Germinal center (tissue), 1 donor: Measurements from ENCODE around the gene UBAC2.

Experiments
- DNase-seq: peaks from one replicate; pipeline ENCODE4 v3.0.0; 2012; ENCODE audit warnings: mixed read lengths, low spot score

UBAC2 gene

DNA sequence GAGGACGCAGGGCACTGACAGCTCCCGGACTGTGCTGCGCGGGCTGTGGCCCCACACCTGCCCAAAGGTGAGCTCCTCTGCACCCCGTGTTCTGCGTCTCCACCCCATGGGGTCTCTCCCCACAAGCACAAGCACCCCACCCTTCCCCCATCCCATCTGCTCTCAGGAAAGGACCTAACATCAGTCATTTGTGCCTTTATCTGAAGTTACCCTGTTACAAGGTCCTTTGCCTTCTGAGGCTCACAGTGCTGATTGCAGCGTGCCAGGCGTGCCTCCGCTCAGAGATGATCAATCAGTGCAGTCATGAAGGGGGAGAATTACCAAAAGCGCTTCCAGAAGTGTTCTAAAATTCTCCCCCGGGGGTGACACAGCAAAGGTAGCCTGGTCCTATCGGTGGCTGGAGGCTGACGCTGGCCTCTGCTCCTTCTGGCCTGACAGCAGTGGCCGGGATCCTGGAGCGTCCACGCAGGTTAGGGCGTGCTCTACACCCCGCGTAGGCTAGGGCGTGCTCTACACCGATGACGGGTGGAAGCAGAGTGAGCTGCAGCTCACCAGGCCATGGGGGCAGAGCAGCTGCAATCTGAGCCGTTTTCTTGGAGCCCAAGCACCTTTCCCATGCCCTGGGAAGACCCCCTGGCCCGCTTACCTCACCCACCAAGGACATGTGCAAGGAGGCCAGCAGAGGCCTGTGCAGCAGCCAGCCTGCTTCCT lies 215.9 kb downstream of the UBAC2 start:
- DNase-seq = no peak

DNA sequence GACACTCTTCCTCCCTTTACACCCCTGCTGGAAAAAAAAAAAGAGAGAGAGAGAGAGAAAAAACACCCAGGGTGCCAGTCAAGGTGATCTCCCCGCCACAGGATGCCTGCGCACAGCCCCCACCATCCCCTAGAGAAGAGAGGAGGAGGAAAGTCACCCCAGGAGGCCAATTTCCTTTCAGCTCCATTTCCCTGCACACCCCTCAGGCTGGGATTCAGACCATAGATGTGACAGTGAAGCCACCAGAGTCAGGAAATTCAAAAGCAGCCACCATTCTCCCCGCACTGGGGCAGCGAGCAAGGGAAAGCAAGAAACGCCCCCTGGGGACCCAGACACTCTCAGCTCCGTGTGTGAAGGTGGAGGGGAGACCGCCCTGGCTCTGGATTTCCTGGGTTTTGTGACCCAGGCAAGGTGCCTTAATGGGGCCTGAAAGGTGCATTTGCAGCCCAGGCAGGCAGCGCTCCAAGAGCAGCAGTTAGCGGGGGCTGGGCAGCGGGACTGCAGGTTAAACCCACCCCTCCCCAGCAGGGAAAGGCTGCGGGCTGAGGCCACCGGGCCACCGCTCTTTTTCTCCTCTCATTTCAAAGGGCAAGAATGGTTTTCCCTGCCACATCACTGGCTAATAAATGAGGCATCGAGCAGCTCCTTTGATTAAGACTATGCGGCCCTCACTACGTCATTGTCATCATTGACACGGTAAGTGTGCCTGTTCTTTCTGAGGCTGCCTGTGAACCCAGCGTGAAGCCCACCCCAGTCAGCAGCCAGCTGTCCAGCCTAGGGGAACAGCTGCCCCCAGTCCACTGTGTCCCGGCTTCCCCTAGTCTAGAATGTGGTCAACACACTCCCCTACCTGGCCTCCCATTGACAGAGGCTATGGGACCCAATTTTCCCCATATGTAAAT lies 216.8 kb downstream of the UBAC2 start:
- DNase-seq = no peak

DNA sequence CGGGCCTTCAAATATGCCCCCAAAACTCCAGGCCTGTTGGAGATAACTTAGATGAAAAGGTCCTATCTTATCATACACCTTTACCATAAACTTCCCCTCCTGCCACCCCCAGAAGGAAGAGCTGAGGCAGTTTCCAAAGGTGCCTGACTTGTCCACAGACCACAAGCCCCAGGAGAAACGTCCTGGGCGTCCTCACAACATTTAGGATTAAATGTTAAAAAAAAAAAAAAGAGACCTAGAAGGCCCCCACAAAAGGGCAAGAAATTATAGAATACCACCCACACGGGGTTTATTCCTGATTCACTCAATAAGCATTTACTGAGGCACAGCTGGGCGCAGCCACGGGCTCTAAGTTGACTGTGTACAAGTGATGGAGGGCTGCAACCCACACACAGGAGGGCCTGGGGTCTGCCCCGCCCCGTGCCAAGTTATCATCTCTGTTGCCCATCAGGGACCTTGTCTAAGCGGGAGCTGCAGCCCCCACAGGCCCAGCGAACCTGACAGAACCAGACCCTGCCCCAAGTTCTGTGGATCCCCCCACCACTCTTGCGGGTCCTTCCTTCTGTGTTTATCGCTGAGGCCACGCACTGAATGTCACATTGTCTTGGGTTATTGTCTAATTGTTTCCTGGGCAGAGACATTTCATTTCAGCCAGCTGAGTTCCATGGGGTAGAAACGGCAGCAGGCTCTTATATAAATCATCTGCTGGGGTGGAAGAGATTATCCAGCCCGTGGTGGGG lies 217.6 kb downstream of the UBAC2 start:
- DNase-seq = no peak

DNA sequence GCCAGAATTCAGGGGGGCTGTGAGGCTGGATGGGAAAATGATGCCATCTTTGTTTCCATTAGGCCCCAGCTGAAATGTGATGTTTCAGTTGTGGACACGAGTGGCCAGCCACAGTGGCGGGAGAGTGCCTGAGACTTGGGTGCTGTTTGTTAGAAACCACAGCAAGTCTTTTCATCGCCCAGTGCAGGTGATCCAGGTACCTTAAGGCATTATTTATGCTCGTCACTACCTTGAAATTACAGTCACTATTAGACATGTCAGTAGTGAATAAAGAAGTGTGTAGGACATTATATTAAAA lies 218.1 kb downstream of the UBAC2 start:
- DNase-seq = no peak

DNA sequence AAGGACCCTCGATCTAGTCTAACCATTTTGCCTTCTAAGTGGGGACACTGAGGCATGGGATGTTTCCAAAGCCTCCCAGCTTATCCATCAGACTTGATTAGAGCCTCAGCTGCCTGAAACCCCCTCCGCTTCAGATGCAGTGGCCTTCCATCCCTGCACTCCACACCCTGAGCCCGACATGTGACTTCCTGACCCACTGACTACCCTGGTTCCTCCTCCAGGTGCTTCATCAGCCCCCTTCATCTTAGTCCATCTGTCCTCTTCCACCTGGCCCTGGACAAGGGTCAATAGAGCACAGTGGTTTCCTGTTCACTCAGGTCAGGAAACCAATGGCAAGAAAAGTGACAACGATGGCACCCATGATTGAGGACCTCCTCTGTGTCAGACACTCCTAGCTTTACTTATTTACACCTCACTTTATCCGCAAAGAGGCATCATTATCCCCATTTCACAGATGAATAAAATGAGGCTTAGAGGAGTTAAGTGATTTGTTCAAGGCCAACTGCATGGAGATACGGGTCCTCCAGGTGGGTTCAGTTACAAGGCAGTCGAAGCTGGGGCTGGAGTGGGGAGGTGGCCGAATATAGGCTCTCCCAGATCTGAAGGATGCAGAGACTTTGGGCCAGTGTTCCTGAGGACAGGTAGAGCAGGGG lies 219.1 kb downstream of the UBAC2 start:
- no peak for DNase-seq

DNA sequence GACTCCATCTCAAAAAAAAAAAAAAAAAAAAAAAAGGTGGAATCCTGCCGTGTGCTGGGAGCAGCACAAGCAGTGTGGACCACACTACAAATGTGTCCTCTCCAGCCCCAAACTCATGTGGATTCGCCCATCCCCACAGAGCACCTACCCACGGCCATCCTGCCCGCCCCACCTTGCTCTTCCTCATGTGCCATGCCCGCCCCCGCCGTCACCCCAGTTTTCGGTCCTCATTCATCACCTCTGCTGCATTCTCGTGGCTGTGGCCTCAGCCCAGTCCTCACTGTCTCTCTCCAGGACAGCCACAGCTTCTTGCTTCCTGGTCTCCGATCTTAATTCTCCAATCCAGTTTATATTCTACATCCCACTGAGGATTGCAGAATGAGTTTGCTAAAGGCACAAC lies 220.6 kb downstream of the UBAC2 start:
- DNase-seq = no peak

DNA sequence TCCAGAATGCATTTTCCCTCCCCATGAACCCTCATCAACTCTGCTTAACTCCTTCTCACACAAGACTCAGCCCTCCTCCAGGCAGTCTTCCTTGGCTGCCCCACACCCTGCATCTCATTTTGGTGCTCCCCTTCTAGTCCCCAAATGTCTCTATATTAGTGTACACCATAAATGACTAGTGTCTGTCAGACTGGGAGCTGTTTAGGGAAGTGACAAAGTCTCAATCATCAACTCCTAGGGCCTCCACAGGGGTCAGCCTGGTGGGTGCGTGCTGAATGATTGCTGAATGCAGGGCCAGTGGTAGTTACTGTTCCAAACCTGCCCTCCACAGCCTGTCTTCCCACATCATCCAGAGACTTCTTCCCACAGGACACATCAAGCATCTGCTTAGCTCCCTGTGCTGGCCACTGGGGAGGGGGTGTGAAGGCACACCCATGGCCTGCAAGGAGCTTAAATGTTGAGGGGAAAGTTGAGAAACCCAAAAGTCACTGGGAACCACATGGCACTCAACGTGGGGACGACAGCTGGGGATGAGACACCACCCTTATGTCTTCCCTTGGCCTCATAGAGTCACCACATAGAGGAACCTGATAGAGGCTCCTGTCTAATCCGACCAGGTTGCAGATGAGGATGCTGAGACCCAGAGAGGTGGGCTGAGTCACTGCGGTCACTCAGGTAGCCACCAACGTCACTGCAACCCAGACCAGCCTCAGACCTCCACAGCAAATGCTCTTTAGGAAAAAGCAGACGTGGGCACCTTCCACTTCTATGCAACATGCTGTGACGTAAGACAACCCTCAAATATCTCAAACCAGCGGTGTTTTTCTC lies 221.3 kb downstream of the UBAC2 start:
- DNase-seq = no peak

DNA sequence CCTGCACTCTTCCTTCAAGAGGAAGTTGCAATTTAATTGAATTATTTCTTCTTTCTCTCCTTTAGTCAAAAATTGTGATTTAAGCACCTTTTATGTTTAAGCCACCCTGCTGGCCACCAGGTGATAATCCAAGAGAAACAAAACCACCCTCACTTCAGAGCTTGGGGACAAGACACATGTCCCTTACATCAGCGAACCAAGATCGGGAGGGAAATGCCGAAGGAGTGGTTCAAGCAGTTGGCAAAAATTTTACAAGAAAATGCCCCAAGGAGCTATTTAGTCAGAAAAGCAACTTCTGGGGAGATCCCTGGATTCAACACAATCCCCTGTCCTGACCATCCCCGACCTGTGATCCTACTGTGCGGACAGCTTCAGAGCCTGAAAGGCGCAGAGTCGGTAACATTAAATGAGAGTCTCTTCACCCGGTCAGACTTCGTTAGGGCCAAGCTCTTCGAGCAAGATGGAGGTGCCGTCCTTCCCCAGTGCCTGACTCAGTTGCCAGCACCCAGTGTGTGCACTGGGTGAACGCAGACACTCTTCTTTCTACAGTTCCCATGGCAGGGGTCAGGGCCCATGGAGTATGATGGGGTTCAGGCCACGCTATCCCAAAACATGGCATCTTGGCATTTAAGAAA lies 222.0 kb downstream of the UBAC2 start:
- no peak for DNase-seq

DNA sequence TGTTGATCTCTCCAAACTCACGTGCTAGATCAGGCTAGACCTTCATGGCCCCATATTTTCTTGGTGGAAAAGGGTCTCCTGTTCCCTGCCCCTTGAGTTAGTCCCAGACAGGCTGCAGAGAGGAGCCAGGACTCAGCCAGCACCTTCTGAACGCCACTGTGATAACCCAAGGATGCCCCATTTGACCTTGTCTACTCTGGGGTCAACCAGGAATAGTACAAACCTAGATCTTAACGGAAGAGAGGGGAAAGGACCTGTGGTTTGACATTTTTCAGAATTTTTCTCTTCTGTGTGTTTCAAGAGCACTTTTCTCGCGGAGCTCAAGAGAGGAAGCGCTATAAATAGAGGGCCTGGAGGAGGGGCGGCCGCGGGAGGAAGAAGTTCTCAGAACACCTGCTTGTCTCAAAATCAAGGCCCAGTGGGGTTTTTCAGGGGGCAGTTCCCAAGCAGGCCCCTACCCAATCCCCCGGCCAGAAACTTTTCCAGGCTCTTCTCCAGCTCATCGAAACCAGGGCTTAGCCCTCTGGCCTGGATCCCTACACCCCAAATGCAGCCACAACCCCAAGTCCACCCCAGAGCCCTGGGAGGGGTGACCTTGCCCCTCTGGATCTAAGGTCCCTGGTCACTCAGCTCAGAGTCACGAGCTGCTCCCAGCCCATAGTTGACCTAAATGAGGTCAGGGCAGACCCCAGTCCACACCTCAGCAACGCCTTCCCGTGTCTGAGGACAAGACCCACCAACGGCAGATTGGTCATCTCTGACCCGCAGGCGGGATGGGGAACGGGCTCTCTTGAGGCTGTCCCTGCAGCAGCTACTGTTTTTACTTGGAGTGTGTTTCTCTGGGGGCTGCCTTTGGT lies 225.1 kb downstream of the UBAC2 start:
- DNase-seq = peak; percentile 53

DNA sequence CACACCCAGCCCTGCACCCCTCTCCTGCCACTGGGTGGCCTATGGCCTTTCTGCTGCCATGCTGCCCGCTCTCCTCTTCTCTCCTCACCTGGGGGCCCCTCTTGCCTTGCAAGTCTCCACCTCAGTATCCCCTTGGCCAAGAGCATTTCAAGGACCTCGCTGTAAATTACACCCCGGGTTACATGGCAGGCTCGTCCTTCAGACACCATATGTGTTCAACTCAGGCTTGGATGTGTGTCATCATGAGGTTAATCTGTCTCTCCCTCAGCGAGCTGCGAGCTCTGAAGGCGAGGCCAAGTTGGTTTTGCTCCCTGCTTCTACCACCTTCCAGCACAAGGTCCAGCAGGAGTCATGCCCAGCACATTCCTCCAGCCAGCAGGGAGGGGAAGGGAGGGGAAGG lies 225.8 kb downstream of the UBAC2 start:
- DNase-seq = no peak

DNA sequence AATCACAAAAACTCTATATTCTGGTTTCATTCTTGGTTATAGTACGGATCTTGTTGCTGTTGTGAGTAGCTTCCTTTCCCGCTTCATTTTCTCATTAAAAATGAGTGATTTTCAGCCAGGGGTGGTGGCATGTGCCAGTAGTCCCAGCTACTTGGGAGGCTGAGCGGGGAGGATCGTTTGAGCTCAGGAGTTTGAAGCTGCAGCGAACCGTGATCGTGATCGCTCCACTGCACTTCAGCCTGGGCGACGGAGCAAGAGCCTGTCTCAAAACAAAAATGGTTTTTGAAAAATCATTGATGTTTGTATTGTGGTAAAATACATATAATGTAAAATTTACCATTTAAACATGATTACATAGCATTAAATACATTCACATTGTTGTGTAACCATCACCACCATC lies 229.0 kb downstream of the UBAC2 start:
- no peak for DNase-seq

DNA sequence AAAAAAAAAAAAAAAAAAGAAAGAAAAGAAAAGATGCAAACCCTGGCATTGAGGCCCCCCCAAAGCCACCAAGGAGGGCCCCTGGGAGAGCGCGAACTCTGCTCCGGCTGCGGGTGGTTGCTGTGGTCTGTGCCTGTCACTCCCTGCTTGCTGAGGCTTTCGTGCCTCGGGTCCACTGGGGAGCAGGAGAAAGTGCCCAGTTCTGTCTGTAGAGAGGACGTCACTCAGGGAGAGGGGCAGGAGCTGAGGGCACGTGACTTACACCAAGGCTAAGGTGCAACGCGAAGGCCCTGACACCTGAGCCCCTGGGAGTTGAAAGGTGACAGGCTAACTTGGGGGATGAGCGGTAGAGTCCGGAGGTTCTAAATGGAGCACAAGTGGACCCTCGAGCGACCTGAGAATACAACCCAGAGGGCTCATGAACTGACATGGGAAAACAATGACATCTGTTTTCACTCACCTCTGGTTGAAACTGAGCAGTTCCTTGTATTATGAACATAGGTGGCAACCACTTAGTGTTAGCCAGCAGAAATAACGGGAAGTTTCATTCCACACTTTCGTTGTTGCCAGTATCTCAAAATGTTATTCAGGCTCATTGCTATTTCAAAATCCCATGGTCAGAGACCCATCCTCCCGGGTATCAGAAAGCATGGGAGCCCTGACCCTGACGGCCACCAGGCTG lies 231.4 kb downstream of the UBAC2 start:
- DNase-seq = peak; percentile 48

DNA sequence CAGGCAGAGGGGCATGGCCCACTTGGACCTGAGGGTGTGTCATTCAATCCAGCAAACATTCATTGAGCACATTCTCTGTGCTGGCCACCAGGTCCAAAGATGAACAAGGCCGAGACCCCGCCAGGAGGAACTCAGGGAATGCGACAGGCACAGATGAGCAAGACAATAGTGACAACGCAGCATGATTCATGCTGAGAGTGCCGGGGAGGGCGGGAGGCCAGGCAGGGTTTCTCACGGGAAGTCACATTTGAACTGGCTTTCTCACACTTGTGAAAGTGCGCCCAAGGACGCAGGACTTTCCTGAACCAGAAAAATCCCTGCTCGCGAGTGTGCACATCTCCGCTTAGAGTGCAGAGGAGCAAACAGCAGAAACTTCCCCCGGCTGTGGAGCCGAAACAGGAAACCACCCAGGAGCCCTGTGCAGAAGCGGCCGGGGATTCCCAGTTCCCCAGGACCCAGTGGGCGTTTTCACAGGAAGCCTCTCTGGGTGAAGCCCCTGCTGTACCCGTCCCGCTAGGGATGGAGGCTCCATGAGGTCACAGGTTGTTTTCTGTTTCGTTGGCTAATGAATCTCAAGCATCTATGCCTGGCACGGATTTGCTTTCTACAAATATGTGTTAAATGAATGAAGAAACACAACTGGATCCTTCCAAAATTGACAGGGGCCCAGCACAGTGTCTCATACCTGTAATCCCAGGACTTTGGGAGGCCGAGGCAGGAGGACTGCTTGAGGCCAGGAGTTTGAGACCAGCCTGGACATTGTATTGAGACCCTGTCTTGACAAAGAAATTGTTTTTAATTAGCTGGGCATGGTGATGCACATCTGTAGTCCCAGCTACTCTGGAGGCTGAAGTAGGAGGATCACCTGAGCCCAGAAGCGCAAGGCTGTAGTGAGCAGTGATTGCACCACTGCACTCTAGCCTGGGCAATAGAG lies 232.2 kb downstream of the UBAC2 start:
- DNase-seq = peak; percentile 67

DNA sequence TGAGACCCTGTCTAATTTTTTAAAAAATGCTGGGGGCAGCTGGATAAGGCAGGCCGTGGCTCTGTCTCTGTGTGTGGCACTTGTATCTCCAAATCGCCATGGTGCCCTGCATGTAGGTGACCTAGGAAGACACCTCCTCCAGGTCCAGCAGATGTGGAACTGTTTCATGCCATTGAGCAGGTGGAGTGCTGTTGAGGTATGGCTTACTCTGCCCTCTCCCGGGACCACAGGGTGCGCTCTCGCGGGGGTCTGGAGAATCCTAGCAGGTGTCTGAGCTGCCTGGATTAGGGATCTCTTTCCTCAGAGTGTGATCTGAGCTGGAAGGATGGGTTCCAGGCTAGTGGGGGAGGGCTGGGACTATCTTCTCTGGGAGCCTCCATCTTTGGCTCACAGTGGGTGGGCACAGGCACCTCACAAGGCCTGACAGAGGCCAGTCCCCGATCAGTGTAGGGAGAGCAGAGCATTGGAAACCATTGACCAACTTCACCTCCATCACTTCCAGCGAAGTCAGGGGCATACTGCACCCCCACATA lies 233.0 kb downstream of the UBAC2 start:
- DNase-seq = no peak

DNA sequence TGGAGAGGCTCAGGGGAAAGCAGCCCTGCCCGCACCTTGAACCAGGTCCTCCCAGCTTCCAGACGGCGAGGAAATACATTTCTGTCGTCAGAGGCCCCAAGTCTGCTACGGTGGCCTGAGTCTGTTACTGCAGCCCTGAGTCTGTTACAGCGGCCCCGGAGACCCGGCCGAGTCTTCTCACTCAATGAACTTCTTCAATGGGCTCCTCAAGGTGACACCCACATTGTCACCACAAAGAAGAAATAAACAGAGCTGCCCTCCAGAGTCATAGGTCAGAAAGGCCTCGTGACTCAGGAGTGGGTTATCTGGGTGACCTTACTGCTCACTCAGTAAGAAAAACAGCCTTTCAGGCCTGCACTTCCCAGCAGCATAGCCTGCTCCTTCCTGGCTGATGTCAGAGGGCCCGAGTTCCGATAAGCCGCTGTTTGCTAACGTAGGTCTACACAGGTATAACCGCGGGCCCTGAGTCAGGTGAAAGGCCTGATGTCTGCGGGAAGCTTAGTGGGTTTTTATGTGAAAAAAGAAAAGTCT lies 233.7 kb downstream of the UBAC2 start:
- DNase-seq = no peak

DNA sequence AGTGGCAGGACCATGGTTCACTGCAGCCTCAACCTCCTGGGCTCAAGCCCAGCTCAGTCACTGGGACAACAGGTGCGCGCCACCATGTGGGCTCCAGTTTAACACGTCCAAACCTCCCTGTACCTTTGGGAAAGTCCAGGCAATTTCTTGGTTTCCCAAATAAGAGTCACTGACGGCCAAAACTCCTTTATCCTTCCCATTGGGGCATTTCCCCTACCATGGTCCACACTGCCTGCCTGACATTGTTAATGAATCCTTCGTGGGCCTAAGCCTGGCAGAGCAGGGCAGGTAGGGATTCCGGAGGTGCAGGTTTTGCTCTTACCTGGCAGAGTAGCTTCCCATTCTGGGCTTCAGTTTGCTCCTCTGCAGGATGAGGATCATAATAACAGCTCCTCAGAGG lies 234.5 kb downstream of the UBAC2 start:
- DNase-seq = no peak

DNA sequence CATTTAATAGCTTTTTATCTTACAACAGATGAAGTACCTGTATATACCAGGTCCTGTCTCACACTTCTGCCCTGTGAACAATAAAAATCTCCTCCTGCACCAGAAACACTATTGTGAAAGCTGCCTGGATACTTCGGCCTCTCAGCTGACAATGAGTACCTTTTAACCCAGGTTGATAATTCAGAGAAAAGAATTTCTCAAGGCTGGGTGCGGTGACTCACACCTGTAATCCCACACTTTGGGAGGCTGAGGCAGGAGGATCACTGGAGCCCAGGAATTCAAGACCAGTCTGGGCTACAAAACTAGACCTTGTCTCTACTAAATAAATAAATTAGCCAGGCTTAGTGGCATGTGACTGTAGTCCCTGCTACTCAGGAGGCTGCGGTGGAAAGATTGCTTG lies 235.3 kb downstream of the UBAC2 start:
- DNase-seq = no peak
